ENCODE results near the gene TMEM181.
A peak's percentile ranks its signal among the peaks of the same experiment; 100 is the strongest.

Gene TMEM181

GRCh38 chr6:158559338-158559894 is 475 bp upstream of the TMEM181 start:
- DNase-seq (ENCODE audit: low spot score in 2 of 2), result no peak
- ATAC-seq (replicated peaks; ENCODE audit: extremely low read depth, poor library complexity, severe bottlenecking), result no peak
- H3K27me3 Mint-ChIP-seq, result no peaks in the 10 kb centered on the region
- no peak overlapping the region for H3K27ac Mint-ChIP-seq (ENCODE audit: low read depth)
- H3K9me3 Mint-ChIP-seq, result no peaks in the 10 kb centered on the region
- H3K4me1 Mint-ChIP-seq, result peaks cover 32% of the 10 kb centered on the region
- H3K36me3 Mint-ChIP-seq (ENCODE audit: insufficient read depth), result peaks cover 8% of the 10 kb centered on the region
- peak overlapping the region; percentile 93 for H3K4me3 Mint-ChIP-seq

- Mint-ChIP-seq H3K9me3 (no peaks in the 10 kb centered on the region), H3K36me3 (ENCODE audit: insufficient read depth) (peaks cover 10% of the 10 kb centered on the region), H3K4me1 (peaks cover 46% of the 10 kb centered on the region), H3K27me3 (no peaks in the 10 kb centered on the region), H3K4me3 (peak overlapping the region; percentile 93), H3K27ac (ENCODE audit: low read depth) (peak overlapping the region; percentile 94)
- DNase-seq (ENCODE audit: low spot score in 2 of 2), result no peak
- no peak for ATAC-seq (replicated peaks; ENCODE audit: extremely low read depth, poor library complexity, severe bottlenecking)
Measured at GRCh38 chr6:158560836-158561320, 987 bp downstream of the TMEM181 start.

- Mint-ChIP-seq H3K27me3 (no peaks in the 10 kb centered on the region), H3K27ac (ENCODE audit: low read depth) (peak overlapping the region; percentile 94), H3K4me3 (peak overlapping the region; percentile 93), H3K9me3 (no peaks in the 10 kb centered on the region), H3K36me3 (ENCODE audit: insufficient read depth) (peaks cover 12% of the 10 kb centered on the region), H3K4me1 (peaks cover 52% of the 10 kb centered on the region)
- DNase-seq (ENCODE audit: low spot score in 2 of 2) (no peak), ATAC-seq (replicated peaks; ENCODE audit: extremely low read depth, poor library complexity, severe bottlenecking) (no peak)
Measured at GRCh38 chr6:158561321-158561884, 1.5 kb downstream of the TMEM181 start.

GRCh38 chr6:158561938-158562337 is 2.0 kb downstream of the TMEM181 start:
- no peaks in the 10 kb centered on the region for H3K27me3 Mint-ChIP-seq
- peaks cover 12% of the 10 kb centered on the region for H3K36me3 Mint-ChIP-seq (ENCODE audit: insufficient read depth)
- DNase-seq (ENCODE audit: low spot score in 2 of 2), result no peak
- no peaks in the 10 kb centered on the region for H3K9me3 Mint-ChIP-seq
- H3K27ac Mint-ChIP-seq (ENCODE audit: low read depth), result peak overlapping the region; percentile 94
- H3K4me3 Mint-ChIP-seq, result peak overlapping the region; percentile 93
- ATAC-seq (replicated peaks; ENCODE audit: extremely low read depth, poor library complexity, severe bottlenecking), result no peak
- H3K4me1 Mint-ChIP-seq, result peaks cover 57% of the 10 kb centered on the region

- ATAC-seq (replicated peaks; ENCODE audit: extremely low read depth, poor library complexity, severe bottlenecking) (peak; percentile 52), DNase-seq (ENCODE audit: low spot score in 2 of 2) (peak in 1 of 2 donors; percentile 46)
- H3K36me3 Mint-ChIP-seq (ENCODE audit: insufficient read depth), result peaks cover 16% of the 10 kb centered on the region
- H3K27ac Mint-ChIP-seq (ENCODE audit: low read depth), result peak overlapping the region; percentile 92
- peaks cover 80% of the 10 kb centered on the region for H3K4me1 Mint-ChIP-seq
- H3K4me3 Mint-ChIP-seq, result peak overlapping the region; percentile 73
- no peaks in the 10 kb centered on the region for H3K9me3 Mint-ChIP-seq
- H3K27me3 Mint-ChIP-seq, result no peaks in the 10 kb centered on the region
Measured at GRCh38 chr6:158564243-158565121, 4.6 kb downstream of the TMEM181 start.

GRCh38 chr6:158565122-158565429 is 5.2 kb downstream of the TMEM181 start:
- Mint-ChIP-seq H3K27ac (ENCODE audit: low read depth) (peak overlapping the region; percentile 92), H3K4me3 (peak overlapping the region; percentile 73)

GRCh38 chr6:158565482-158566040 is 5.7 kb downstream of the TMEM181 start:
- Mint-ChIP-seq H3K4me3 (peak overlapping the region; percentile 73), H3K27ac (ENCODE audit: low read depth) (peak overlapping the region; percentile 92), H3K36me3 (ENCODE audit: insufficient read depth) (peaks cover 16% of the 10 kb centered on the region), H3K9me3 (no peaks in the 10 kb centered on the region), H3K27me3 (no peaks in the 10 kb centered on the region), H3K4me1 (peaks cover 82% of the 10 kb centered on the region)
- ATAC-seq (replicated peaks; ENCODE audit: extremely low read depth, poor library complexity, severe bottlenecking), result no peak
- no peak for DNase-seq (ENCODE audit: low spot score in 2 of 2)

More at GRCh38 chr6:158565122-158565429, 5.2 kb downstream of the TMEM181 start:
- ATAC-seq (replicated peaks; ENCODE audit: extremely low read depth, poor library complexity, severe bottlenecking) (no peak), DNase-seq (ENCODE audit: low spot score in 2 of 2) (no peak)
- H3K4me1 Mint-ChIP-seq, result peaks cover 80% of the 10 kb centered on the region
- peaks cover 18% of the 10 kb centered on the region for H3K36me3 Mint-ChIP-seq (ENCODE audit: insufficient read depth)
- H3K9me3 Mint-ChIP-seq, result no peaks in the 10 kb centered on the region
- H3K27me3 Mint-ChIP-seq, result no peaks in the 10 kb centered on the region

- Mint-ChIP-seq H3K27me3 (no peaks in the 10 kb centered on the region), H3K27ac (ENCODE audit: low read depth) (peak overlapping the region; percentile 92), H3K4me1 (peaks cover 76% of the 10 kb centered on the region), H3K36me3 (ENCODE audit: insufficient read depth) (peaks cover 13% of the 10 kb centered on the region), H3K4me3 (peak overlapping the region; percentile 73), H3K9me3 (no peaks in the 10 kb centered on the region)
- no peak for DNase-seq (ENCODE audit: low spot score in 2 of 2)
- ATAC-seq (replicated peaks; ENCODE audit: extremely low read depth, poor library complexity, severe bottlenecking), result no peak
Measured at GRCh38 chr6:158566207-158566818, 6.4 kb downstream of the TMEM181 start.

- H3K27me3 Mint-ChIP-seq, result no peaks in the 10 kb centered on the region
- peaks cover 17% of the 10 kb centered on the region for H3K36me3 Mint-ChIP-seq (ENCODE audit: insufficient read depth)
- no peak for DNase-seq (ENCODE audit: low spot score in 2 of 2)
- peak overlapping the region; percentile 92 for H3K27ac Mint-ChIP-seq (ENCODE audit: low read depth)
- ATAC-seq (replicated peaks; ENCODE audit: extremely low read depth, poor library complexity, severe bottlenecking), result no peak
- peak overlapping the region; percentile 73 for H3K4me3 Mint-ChIP-seq
- H3K9me3 Mint-ChIP-seq, result no peaks in the 10 kb centered on the region
- H3K4me1 Mint-ChIP-seq, result peaks cover 75% of the 10 kb centered on the region
Measured at GRCh38 chr6:158567152-158567551, 7.3 kb downstream of the TMEM181 start.

GRCh38 chr6:158567871-158568401 is 8.0 kb downstream of the TMEM181 start:
- Mint-ChIP-seq H3K27ac (ENCODE audit: low read depth) (peak overlapping the region; percentile 92), H3K4me3 (peak overlapping the region; percentile 73), H3K9me3 (no peaks in the 10 kb centered on the region), H3K27me3 (no peaks in the 10 kb centered on the region), H3K4me1 (peaks cover 75% of the 10 kb centered on the region), H3K36me3 (ENCODE audit: insufficient read depth) (peaks cover 16% of the 10 kb centered on the region)
- ATAC-seq (replicated peaks; ENCODE audit: extremely low read depth, poor library complexity, severe bottlenecking) (peak; percentile 39), DNase-seq (ENCODE audit: low spot score in 2 of 2) (no peak)

GRCh38 chr6:158568549-158568948 is 8.7 kb downstream of the TMEM181 start:
- Mint-ChIP-seq H3K4me3 (peak overlapping the region; percentile 73), H3K9me3 (no peaks in the 10 kb centered on the region), H3K27ac (ENCODE audit: low read depth) (peak overlapping the region; percentile 92), H3K4me1 (peaks cover 81% of the 10 kb centered on the region), H3K36me3 (ENCODE audit: insufficient read depth) (peaks cover 17% of the 10 kb centered on the region), H3K27me3 (no peaks in the 10 kb centered on the region)
- no peak for ATAC-seq (replicated peaks; ENCODE audit: extremely low read depth, poor library complexity, severe bottlenecking)
- no peak for DNase-seq (ENCODE audit: low spot score in 2 of 2)

- Mint-ChIP-seq H3K4me3 (peak overlapping the region; percentile 73), H3K4me1 (peaks cover 83% of the 10 kb centered on the region), H3K9me3 (no peaks in the 10 kb centered on the region), H3K36me3 (ENCODE audit: insufficient read depth) (peaks cover 17% of the 10 kb centered on the region), H3K27ac (ENCODE audit: low read depth) (peak overlapping the region; percentile 92), H3K27me3 (no peaks in the 10 kb centered on the region)
- ATAC-seq (replicated peaks; ENCODE audit: extremely low read depth, poor library complexity, severe bottlenecking), result no peak
- DNase-seq (ENCODE audit: low spot score in 2 of 2), result no peak
Measured at GRCh38 chr6:158569036-158569435, 9.1 kb downstream of the TMEM181 start.

Measured in central memory CD8-positive, alpha-beta T cell (primary cell).